CD4-positive, alpha-beta T cell treated with Interleukin-10 for 1 hour (primary cell): ENCODE measurements around the gene HOXB13.
"Not testable (repeated sequence)": the region's sequence is repeated elsewhere in the genome, so short reads cannot be mapped to it uniquely, and the experiment has no call there.

Source experiments
- DNase-seq: peaks from one replicate; pipeline ENCODE4 v3.0.0-alpha.2; 2020

Gene HOXB13

GRCh38 chr17:48725288-48726064 lies 3.1 kb downstream of the HOXB13 start:
- DNase-seq = no peak

DNA sequence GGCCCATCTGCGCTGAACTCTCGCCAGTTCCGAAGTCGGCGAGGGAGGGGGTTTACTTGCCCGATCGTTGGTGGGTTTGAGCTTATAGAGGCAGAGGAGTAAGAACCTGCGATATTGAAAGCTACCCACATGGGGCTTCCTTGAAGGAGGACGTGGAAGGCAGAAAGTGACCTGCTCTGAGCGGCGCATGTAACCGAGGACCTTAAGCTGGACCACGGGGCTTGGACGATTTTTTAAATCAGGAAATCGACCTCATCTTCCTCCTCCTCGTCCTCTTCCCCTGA lies 3.6 kb downstream of the HOXB13 start:
- DNase-seq = no peak

GRCh38 chr17:48724251-48725003 lies 4.1 kb downstream of the HOXB13 start:
- peak; percentile 78 for DNase-seq

DNA sequence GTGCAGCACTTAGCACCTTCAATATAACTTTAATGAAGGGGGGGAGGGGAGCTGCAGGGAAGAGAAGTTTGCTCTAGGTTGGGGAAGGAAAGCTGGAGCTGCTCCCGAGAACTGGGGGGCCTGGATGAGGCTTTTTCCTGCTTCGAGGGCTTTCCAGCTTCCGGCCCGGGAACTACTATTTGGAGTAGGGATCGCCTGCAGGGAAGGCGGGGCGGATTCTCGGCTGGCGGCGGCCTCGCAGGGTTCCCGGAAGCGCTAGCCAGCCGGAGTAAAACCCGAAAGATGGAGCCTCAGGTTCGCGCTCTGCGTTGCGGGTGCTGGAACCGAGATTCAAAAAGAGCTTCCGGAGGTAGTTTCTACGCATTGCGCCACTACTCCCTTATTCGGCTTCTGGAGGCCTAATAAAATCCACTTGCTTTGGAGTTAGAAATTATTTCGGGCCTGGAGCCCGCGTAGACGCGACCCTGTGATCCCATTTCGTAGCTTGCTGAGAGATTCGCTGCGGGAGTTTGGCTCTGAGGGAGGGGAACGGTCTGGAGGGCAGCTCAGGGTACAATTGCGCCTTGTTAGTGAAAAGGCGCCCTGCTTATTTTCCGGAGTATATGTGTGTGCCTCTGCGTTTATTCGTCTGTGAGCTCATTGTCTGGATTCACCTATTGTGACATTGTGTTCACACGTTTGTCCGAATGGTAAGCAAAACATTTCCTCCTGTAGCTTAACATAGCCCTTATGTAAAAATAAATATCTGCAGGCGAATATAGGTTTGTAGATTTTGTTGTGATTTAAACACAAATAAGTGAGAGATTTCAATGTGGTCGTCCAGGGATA lies 4.9 kb downstream of the HOXB13 start:
- no peak for DNase-seq

- DNase-seq = no peak
These were observed 5.6 kb downstream of the HOXB13 start, which contains the start of gene PRAC2 for GRCh38 chr17:48722915-48723422. PRAC2 (plus strand) TSS chr17:48723185; CDS start chr17:48724411, 1,226 bp downstream.

- no peak for DNase-seq
These were observed 6.2 kb downstream of the HOXB13 start, which contains the start of gene PRAC1 for GRCh38 chr17:48722201-48722907. PRAC1 (minus strand) TSS chr17:48722518; CDS start chr17:48722392, 126 bp downstream.

- DNase-seq = no peak
These were observed 7.5 kb downstream of the HOXB13 start for GRCh38 chr17:48721009-48721402.

GRCh38 chr17:48720266-48721008 lies 8.1 kb downstream of the HOXB13 start:
- no peak for DNase-seq

- DNase-seq = no peak
These were observed 8.8 kb downstream of the HOXB13 start for GRCh38 chr17:48719642-48720265.

GRCh38 chr17:48718761-48719641 lies 9.5 kb downstream of the HOXB13 start:
- DNase-seq = no peak

DNA sequence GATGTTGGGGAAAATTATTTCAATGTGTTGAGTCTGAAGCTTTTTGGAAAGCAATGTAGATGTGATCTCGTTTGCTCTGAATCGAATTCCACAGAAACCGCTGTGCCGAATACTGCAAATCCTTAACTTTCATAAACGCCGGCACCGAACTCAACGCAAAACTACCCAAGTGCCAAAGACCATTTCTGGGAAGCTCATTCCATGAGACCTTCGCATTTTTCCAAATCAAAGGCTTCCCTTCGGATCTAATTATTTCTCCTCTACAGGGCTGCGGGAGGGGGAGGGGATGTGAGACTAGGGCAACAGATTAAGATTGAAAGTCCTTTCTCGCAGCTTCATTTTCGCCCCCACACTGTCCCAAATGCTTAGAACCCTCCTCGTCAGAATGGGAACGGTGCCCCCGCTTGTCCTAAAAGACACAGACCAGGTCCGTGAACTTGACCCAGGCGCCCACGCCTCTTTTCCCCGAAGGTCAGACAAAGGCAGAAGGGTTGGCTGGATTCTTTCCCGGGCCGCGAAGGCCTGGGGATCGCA lies 10.3 kb downstream of the HOXB13 start:
- no peak for DNase-seq

GRCh38 chr17:48717367-48718226 lies 11.0 kb downstream of the HOXB13 start:
- no peak for DNase-seq

GRCh38 chr17:48716549-48716948 lies 12.0 kb downstream of the HOXB13 start:
- DNase-seq = not testable (repeated sequence)

GRCh38 chr17:48715496-48716399 lies 12.8 kb downstream of the HOXB13 start:
- DNase-seq = no peak

GRCh38 chr17:48711128-48711527 lies 17.4 kb downstream of the HOXB13 start:
- DNase-seq = no peak

- DNase-seq = no peak
These were observed 23.9 kb downstream of the HOXB13 start for GRCh38 chr17:48704361-48705248.
